SK-N-SH treated with all-trans-retinoic acid at 6 μM for 48 hours (cell line): ENCODE data around the gene RPS14.

Experiments
- ATAC-seq: fragments of 200-7000 bp; cut with Tn5 transposase; 3 replicates; pipeline ENCODE4 v1.9.1; 2020; ENCODE audit warnings: mild to moderate bottlenecking, moderate library complexity
- ARNTL ChIP-seq: fragments of 450-650 bp; formaldehyde crosslinking; IDR thresholded peaks from 2 replicates; pipeline ENCODE4 v1.5.0; 2020; ENCODE audit warnings: low read depth, mild to moderate bottlenecking, moderate library complexity, borderline replicate concordance
- BACH2 ChIP-seq: fragments of 250-450 bp; sonication (Bioruptor Pico); IDR thresholded peaks from 2 replicates; pipeline ENCODE4 v1.9.0; 2021; ENCODE audit warnings: mild to moderate bottlenecking, borderline replicate concordance
- CREB5 ChIP-seq: fragments of 250-450 bp; sonication (Bioruptor Pico); IDR thresholded peaks from 2 replicates; pipeline ENCODE4 v1.5.1; 2020; ENCODE audit warnings: low read depth, mild to moderate bottlenecking, moderate library complexity
- CSDC2 ChIP-seq: fragments of 250-450 bp; sonication (Bioruptor Pico); IDR thresholded peaks from 2 replicates; pipeline ENCODE4 v1.5.0; 2020; ENCODE audit warnings: mild to moderate bottlenecking, moderate library complexity
- CSRNP3 ChIP-seq: fragments of 250-450 bp; sonication (Bioruptor Pico); IDR thresholded peaks from 2 replicates; pipeline ENCODE4 v1.5.1; 2021; ENCODE audit warnings: mild to moderate bottlenecking, moderate library complexity
- ESRRG ChIP-seq: fragments of 250-450 bp; sonication (Bioruptor Pico); IDR thresholded peaks from 2 replicates; pipeline ENCODE4 v1.6.1; 2021; ENCODE audit warnings: mild to moderate bottlenecking
- GLIS3 ChIP-seq: fragments of 250-450 bp; sonication (Bioruptor Pico); IDR thresholded peaks from 2 replicates; pipeline ENCODE4 v1.5.0; 2020; ENCODE audit warnings: mild to moderate bottlenecking, moderate library complexity
- ISL1 ChIP-seq: fragments of 250-450 bp; sonication (Bioruptor Pico); IDR thresholded peaks from 2 replicates; pipeline ENCODE4 v2.1.2; 2022; ENCODE audit warnings: mild to moderate bottlenecking, moderate library complexity
- OSR1 ChIP-seq: fragments of 250-450 bp; sonication (Bioruptor Pico); IDR thresholded peaks from 2 replicates; pipeline ENCODE4 v1.8.0; 2022; ENCODE audit warnings: moderate library complexity, mild to moderate bottlenecking, inconsistent platforms
- PATZ1 ChIP-seq: fragments of 250-450 bp; sonication (Bioruptor Pico); IDR thresholded peaks from 2 replicates; pipeline ENCODE4 v1.8.0; 2020; ENCODE audit warnings: mild to moderate bottlenecking, moderate library complexity, borderline replicate concordance
- POU6F1 ChIP-seq: fragments of 250-450 bp; sonication (Bioruptor Pico); IDR thresholded peaks from 2 replicates; pipeline ENCODE4 v1.8.0; 2021; ENCODE audit warnings: low read depth, mild to moderate bottlenecking, moderate library complexity, borderline replicate concordance
- PPARA ChIP-seq: fragments of 250-450 bp; sonication (Bioruptor Pico); IDR thresholded peaks from 2 replicates; pipeline ENCODE4 v1.5.0; 2020; ENCODE audit warnings: mild to moderate bottlenecking, borderline replicate concordance
- RARB ChIP-seq: fragments of 250-450 bp; sonication (Bioruptor Pico); IDR thresholded peaks from 2 replicates; pipeline ENCODE4 v1.8.0; 2021; ENCODE audit warnings: mild to moderate bottlenecking, moderate library complexity
- SNAI2 ChIP-seq: fragments of 250-450 bp; sonication (Bioruptor Pico); IDR thresholded peaks from 2 replicates; pipeline ENCODE4 v1.5.0; 2020; ENCODE audit warnings: mild to moderate bottlenecking, moderate library complexity
- TCF4 ChIP-seq: fragments of 250-450 bp; sonication (Bioruptor Pico); IDR thresholded peaks from 2 replicates; pipeline ENCODE4 v1.8.0; 2021; ENCODE audit warnings: mild to moderate bottlenecking, moderate library complexity, borderline replicate concordance
- TOX ChIP-seq: fragments of 250-450 bp; sonication (Bioruptor Pico); IDR thresholded peaks from 2 replicates; pipeline ENCODE4 v1.8.0; 2021; ENCODE audit warnings: mild to moderate bottlenecking, moderate library complexity, borderline replicate concordance
- TSHZ2 ChIP-seq: fragments of 250-450 bp; sonication (Bioruptor Pico); IDR thresholded peaks from 2 replicates; pipeline ENCODE4 v1.5.0; 2020; ENCODE audit warnings: mild to moderate bottlenecking, moderate library complexity
- ZC3H10 ChIP-seq: fragments of 250-450 bp; sonication (Bioruptor Pico); IDR thresholded peaks from 2 replicates; pipeline ENCODE4 v1.5.1; 2021; ENCODE audit warnings: mild to moderate bottlenecking, moderate library complexity
- ZFP3 ChIP-seq: fragments of 250-450 bp; sonication (Bioruptor Pico); IDR thresholded peaks from 2 replicates; pipeline ENCODE4 v1.5.0; 2020; ENCODE audit warnings: mild to moderate bottlenecking, moderate library complexity
- ZFP30 ChIP-seq: fragments of 450-650 bp; formaldehyde crosslinking; IDR thresholded peaks from 2 replicates; pipeline ENCODE4 v1.5.0; 2022; ENCODE audit warnings: mild to moderate bottlenecking, moderate library complexity
- ZNF565 ChIP-seq: fragments of 450-650 bp; formaldehyde crosslinking; conservative IDR thresholded peaks from 2 replicates; pipeline ENCODE4 v1.5.0; 2020; ENCODE audit warnings: low read depth, mild to moderate bottlenecking, moderate library complexity
- ZNF70 ChIP-seq: fragments of 450-650 bp; formaldehyde crosslinking; IDR thresholded peaks from 2 replicates; pipeline ENCODE4 v1.5.0; 2020; ENCODE audit warnings: mild to moderate bottlenecking, moderate library complexity

The RPS14 gene

GRCh38 chr5:150402229-150402773 lies 47.2 kb downstream of the RPS14 start:
- no peak for TF ChIP-seq PPARA (CRISPR knock-in tag)
- no peak for TF ChIP-seq GLIS3
- TF ChIP-seq RARB: no peak
- no peak for TF ChIP-seq ESRRG (CRISPR knock-in tag)
- no peak for TF ChIP-seq ISL1 (CRISPR knock-in tag)
- no peak for TF ChIP-seq CSDC2
- TF ChIP-seq OSR1: no peak
- TF ChIP-seq ZFP30 (CRISPR knock-in tag): no peak
- no peak for TF ChIP-seq TCF4 (CRISPR knock-in tag)
- no peak for TF ChIP-seq ZC3H10
- no peak for ATAC-seq

GRCh38 chr5:150401376-150402228 lies 47.9 kb downstream of the RPS14 start:
- TF ChIP-seq RARB (no peak), OSR1 (no peak), ZFP3 (CRISPR knock-in tag) (no peak), ARNTL (CRISPR knock-in tag) (no peak), PATZ1 (CRISPR knock-in tag) (no peak), TOX (CRISPR knock-in tag) (no peak), POU6F1 (CRISPR knock-in tag) (no peak), ZNF70 (CRISPR knock-in tag) (no peak), TCF4 (CRISPR knock-in tag) (no peak), CSDC2 (no peak), SNAI2 (no peak), TSHZ2 (no peak), ZC3H10 (no peak), PPARA (CRISPR knock-in tag) (no peak), ISL1 (CRISPR knock-in tag) (no peak), ZNF565 (CRISPR knock-in tag) (no peak), CREB5 (CRISPR knock-in tag) (no peak), ZFP30 (CRISPR knock-in tag) (no peak), CSRNP3 (CRISPR knock-in tag) (no peak), BACH2 (CRISPR knock-in tag) (no peak)
- no peak for ATAC-seq
